Small intestine (tissue), 7 donors: Measurements from ENCODE around the gene HIBCH. TPM values are rescaled to one million over a fixed set of nuclear protein-coding genes. Genes with fewer than 3 reads are reported as not detected.
"Not testable (repeated sequence)": the region's sequence is repeated elsewhere in the genome, so short reads cannot be mapped to it uniquely, and the experiment has no call there.

Experiments
- DNase-seq, 2 donors: peaks; one replicate each; pipeline versions ENCODE4 v3.0.0 to v3.0.0-alpha.2; 2013
- FAIRE-seq: peaks from 2 replicates; lab custom pipeline; 2012; peaks lifted over from hg19 to GRCh38; lab: Jason Lieb, UNC
- H3K27ac ChIP-seq, 3 donors: one replicate each; pipeline ENCODE4 v1.5.1; 2013; ENCODE audit warnings: low read length in 2 of 3, mild to moderate bottlenecking in 2 of 3, control low read depth in 1 of 3, inconsistent platforms in 1 of 3, low read depth in 1 of 3, moderate library complexity in 1 of 3
- H3K27me3 ChIP-seq, 3 donors: one replicate each; pipeline ENCODE4 v1.6.1; 2013; ENCODE audit warnings: low read length in 3 of 3, inconsistent platforms in 1 of 3; ENCODE audit not compliant: control insufficient read depth in 3 of 3, insufficient read depth in 3 of 3
- H3K36me3 ChIP-seq, 3 donors: one replicate each; pipeline ENCODE4 v1.6.1; 2013; ENCODE audit warnings: low read length in 3 of 3, inconsistent platforms in 1 of 3, low read depth in 1 of 3, mild to moderate bottlenecking in 1 of 3, moderate library complexity in 1 of 3; ENCODE audit not compliant: control insufficient read depth in 3 of 3, insufficient read depth in 2 of 3
- H3K4me1 ChIP-seq, 3 donors: one replicate each; pipeline ENCODE4 v1.6.1; 2013; ENCODE audit warnings: low read length in 2 of 3, inconsistent platforms in 1 of 3, low read depth in 1 of 3, mild to moderate bottlenecking in 1 of 3, moderate library complexity in 1 of 3; ENCODE audit not compliant: control insufficient read depth in 3 of 3, insufficient read depth in 2 of 3
- H3K4me3 ChIP-seq, 3 donors: one replicate each; pipeline ENCODE4 v1.5.1; 2013; ENCODE audit warnings: low read length in 3 of 3, control low read depth in 1 of 3, inconsistent platforms in 1 of 3, low read depth in 1 of 3, mild to moderate bottlenecking in 1 of 3, moderate library complexity in 1 of 3
- H3K9me3 ChIP-seq, 2 donors: one replicate each; pipeline ENCODE4 v1.6.1; 2013; ENCODE audit warnings: low read depth in 1 of 2, low read length in 1 of 2; ENCODE audit not compliant: control insufficient read depth in 2 of 2, insufficient read depth in 1 of 2
- WGBS, 3 donors: extraction: QIAGEN DNeasy Blood & Tissue Kit; methylation state at CpG; one replicate each; pipeline ENCODE4 v1.1.7; 2013; 5-methylcytosine and 5-hydroxymethylcytosine counted together
- polyA plus RNA-seq, 4 donors: library from polyadenylated mRNA; stranded (reverse) in 3 of 4; unstranded in 1 of 4; fragments of 200-250 nt in 3 of 4; fragments of 120-200 nt in 1 of 4; gene quantifications; one replicate each; pipeline versions ENCODE4 v1.2.1 to v1.2.3, GENCODE V29; 2013
- donor health status: healthy with polysubstance abuse.
- donor health status: control.
- donor health status: control.
- donor health status: Bipolar disorder and iron deficiency.
- donor health status: healthy.

HIBCH gene
- polyA plus RNA-seq, 4 donors = 27.0 to 48.6 (median 37.0) TPM

DNA sequence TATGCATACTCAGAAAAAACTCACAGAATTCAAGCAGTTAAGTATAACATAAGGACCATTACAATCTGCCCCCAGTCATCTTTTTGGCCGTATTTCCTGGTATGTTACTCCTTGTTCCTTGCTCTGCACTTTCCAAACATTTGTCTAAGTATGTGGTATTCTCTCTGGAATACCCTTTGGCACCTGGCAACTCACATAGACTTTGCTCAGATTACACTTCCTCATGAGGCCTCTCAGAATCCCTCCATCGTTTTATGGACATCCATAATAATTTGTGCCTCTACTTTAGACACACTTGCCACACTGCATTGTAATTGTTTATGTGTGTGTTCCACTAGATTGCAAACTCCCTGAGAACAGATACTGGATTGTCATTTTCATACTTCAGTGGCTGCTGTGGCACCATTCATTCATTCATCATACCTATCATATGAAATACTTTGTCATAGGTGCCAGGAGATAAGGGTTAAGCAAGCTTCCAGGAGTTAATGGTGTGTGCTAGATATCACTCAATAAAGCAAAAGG, 84.0 kb downstream of the HIBCH start:
- DNase-seq (peak; percentile 75 to 81), FAIRE-seq (no peak)
- Histone ChIP-seq H3K4me3 (no peak overlapping the region), H3K36me3 (no peaks in the 10 kb centered on the region), H3K9me3 (peaks cover 0 to 8% of the 10 kb centered on the region in 2 donors), H3K27me3 (no peaks in the 10 kb centered on the region), H3K27ac (peak overlapping the region in 2 of 3 donors; percentile 41 to 58), H3K4me1 (peaks cover 0 to 6% (median 0%) of the 10 kb centered on the region in 3 donors)
- 16 to 52% (median 43%) methylated on average over 2 of the region's 2 CpGs for WGBS, 3 donors

DNA sequence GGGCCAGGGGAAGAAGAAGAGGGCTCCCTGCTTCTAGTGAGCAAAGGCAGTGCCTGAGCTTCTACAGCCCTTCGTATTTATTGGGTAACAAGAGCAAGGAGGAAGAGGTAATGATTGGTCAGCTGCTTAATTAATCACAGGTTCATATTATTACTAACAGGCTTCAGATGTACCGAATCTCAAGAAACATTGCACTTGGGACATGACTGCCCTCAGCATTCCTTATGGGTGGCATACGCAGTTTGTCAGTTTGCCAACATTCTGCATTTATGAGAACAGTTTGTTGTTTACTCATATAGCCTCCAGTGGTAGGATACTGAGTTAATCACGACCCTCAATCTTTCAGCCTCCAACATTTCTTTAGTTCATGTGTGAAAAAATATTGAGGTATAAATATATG, 84.5 kb downstream of the HIBCH start:
- no peaks in the 10 kb centered on the region for H3K36me3 ChIP-seq
- peaks cover 0 to 6% (median 0%) of the 10 kb centered on the region in 3 donors for H3K4me1 ChIP-seq
- no peak overlapping the region for H3K4me3 ChIP-seq
- FAIRE-seq (no peak), DNase-seq (peak in 1 of 2 donors; percentile 35)
- no peaks in the 10 kb centered on the region for H3K27me3 ChIP-seq
- H3K27ac ChIP-seq = peak overlapping the region in 2 of 3 donors; percentile 12 to 31
- 63 to 79% (median 70%) methylated on average over 4 of the region's 4 CpGs for WGBS, 3 donors
- peaks cover 0 to 8% of the 10 kb centered on the region in 2 donors for H3K9me3 ChIP-seq

GRCh38 chr2:190223989-190224388, 95.6 kb downstream of the HIBCH start:
- WGBS, 3 donors = 90 to 97% (median 92%) methylated on average over 12 of the region's 12 CpGs
- peaks cover 0 to 15% of the 10 kb centered on the region in 2 donors for H3K9me3 ChIP-seq
- H3K27me3 ChIP-seq, DNase-seq, FAIRE-seq, H3K4me3 ChIP-seq, H3K27ac ChIP-seq, H3K4me1 ChIP-seq: not testable (repeated sequence)
- H3K36me3 ChIP-seq = peaks cover 3 to 15% (median 4%) of the 10 kb centered on the region in 3 donors

DNA sequence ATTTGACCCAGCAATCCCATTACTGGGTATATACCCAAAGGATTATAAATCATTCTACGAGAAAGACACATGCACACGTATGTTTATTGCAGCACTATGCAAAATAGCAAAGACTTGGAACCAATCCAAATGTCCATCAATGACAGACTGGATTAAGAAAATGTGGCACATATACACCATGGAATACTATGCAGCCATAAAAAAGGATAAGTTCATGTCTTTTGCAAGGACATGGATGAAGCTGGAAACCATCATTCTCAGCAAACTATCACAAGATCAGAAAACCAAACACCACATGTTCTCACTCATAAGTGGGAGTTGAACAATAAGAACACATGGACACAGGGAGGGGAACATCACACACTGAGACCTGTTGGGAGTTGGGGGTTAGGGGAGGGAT, 96.9 kb downstream of the HIBCH start:
- WGBS, 3 donors = 93 to 98% (median 94%) methylated on average over 2 of the region's 2 CpGs
- H3K4me3 ChIP-seq, DNase-seq, H3K4me1 ChIP-seq, H3K27ac ChIP-seq, H3K27me3 ChIP-seq, FAIRE-seq: not testable (repeated sequence)
- peaks cover 0 to 15% of the 10 kb centered on the region in 2 donors for H3K9me3 ChIP-seq
- peaks cover 3 to 17% (median 4%) of the 10 kb centered on the region in 3 donors for H3K36me3 ChIP-seq

DNA sequence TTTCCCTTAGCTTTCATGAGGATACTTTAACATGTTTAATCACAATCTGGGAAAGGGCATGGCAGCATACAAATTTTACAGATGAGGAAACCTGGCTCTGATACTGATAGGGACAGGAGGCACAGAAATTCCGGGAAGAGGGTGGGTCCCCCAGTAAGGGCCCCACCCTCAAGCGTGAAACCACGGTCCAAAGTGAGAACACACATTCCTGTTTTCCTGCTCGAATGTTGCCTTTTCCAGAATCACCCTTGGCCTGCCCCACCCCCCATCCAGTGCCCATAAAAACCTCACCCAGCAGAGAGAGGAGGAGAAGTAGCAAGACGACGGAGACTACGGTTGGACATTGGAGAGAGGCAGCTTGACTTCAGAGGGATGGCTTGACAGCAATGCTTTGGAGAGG, 98.2 kb downstream of the HIBCH start:
- Histone ChIP-seq H3K27me3 (no peaks in the 10 kb centered on the region), H3K36me3 (peaks cover 3 to 22% (median 4%) of the 10 kb centered on the region in 3 donors), H3K4me1 (no peaks in the 10 kb centered on the region), H3K4me3 (no peak overlapping the region), H3K27ac (no peak overlapping the region), H3K9me3 (peaks cover 0 to 15% of the 10 kb centered on the region in 2 donors)
- no peak for FAIRE-seq
- WGBS, 3 donors = 80 to 83% (median 81%) methylated on average over 7 of the region's 7 CpGs
- DNase-seq = peak in 1 of 2 donors; percentile 38

DNA sequence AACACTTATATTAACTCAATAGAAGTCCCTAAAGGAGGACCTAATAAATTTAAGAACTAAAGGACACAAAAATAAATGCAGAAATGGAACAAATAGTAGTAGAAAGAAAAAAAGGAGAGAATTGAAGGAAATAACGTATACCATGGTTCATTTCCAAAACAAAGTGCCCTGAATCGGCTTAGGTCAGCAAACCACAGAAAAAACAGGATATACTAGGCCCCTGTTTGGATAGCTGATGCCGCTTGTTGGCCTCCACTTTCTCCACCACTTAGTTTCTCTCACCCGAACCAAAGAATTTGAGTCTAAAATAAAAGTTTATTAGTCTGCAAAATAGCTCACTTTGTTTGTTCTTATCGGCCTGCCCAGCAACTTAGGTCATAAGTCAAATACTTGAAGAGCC, 100.4 kb downstream of the HIBCH start:
- Histone ChIP-seq H3K4me3 (no peak overlapping the region), H3K9me3 (peaks cover 0 to 15% of the 10 kb centered on the region in 2 donors), H3K36me3 (peaks cover 3 to 24% (median 4%) of the 10 kb centered on the region in 3 donors), H3K4me1 (no peaks in the 10 kb centered on the region), H3K27ac (no peak overlapping the region), H3K27me3 (no peaks in the 10 kb centered on the region)
- FAIRE-seq (no peak), DNase-seq (no peak)
- 87 to 96% (median 92%) methylated on average over 5 of the region's 5 CpGs for WGBS, 3 donors

DNA sequence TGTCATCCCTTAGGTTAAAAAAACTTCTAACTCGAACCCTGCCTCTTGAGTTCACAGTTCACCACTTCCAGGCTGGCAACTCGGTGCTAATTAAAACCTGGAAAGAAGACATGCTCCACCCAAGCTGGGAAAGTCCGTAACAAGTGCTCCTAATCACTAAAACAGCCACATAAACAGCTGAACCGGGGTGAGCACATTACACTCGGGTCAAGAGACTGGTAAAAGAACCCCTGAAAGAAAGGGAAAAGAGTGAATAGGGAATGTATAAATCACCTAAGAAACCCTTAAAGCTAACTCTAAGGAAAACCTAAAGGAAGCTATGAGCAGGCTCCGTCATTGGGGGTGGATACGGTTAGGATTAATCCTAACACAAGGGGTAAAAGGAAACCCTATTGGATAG, 102.0 kb downstream of the HIBCH start:
- Histone ChIP-seq H3K9me3 (peaks cover 0 to 4% of the 10 kb centered on the region in 2 donors), H3K4me3 (no peak overlapping the region), H3K36me3 (peaks cover 0 to 23% (median 3%) of the 10 kb centered on the region in 3 donors), H3K27ac (no peak overlapping the region), H3K27me3 (no peaks in the 10 kb centered on the region), H3K4me1 (no peaks in the 10 kb centered on the region)
- DNase-seq (no peak), FAIRE-seq (no peak)
- 76 to 89% (median 79%) methylated on average over 7 of the region's 7 CpGs for WGBS, 3 donors

DNA sequence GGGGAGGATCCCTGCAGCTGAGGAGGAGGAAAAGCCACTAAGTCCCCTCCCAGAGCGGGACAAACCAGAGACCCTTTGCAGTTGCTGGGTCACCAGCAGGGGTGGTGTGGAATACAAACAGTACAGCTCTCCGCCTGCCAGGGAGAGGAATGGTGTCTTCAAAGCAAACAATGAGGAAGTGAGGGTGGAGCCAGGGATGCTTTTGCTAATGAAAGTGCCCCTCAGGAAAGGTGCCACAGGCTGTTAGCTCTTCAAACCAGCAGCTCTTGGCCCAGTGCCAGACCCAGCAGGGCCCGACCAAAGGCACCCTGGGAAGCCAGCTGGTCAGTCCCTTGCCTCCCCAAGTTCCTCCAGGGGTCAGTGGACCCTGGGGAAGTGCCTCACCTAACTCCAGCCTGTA, 102.8 kb downstream of the HIBCH start:
- 44 to 75% (median 70%) methylated on average over 3 of the region's 3 CpGs for WGBS, 3 donors
- peaks cover 0 to under 1% of the 10 kb centered on the region in 2 donors for H3K9me3 ChIP-seq
- H3K4me1 ChIP-seq = no peaks in the 10 kb centered on the region
- H3K4me3 ChIP-seq = no peak overlapping the region
- H3K27me3 ChIP-seq = no peaks in the 10 kb centered on the region
- H3K36me3 ChIP-seq = peaks cover 2 to 19% (median 3%) of the 10 kb centered on the region in 3 donors
- no peak overlapping the region for H3K27ac ChIP-seq
- FAIRE-seq (no peak), DNase-seq (peak in 1 of 2 donors; percentile 11)
